Activated T-cell treated with anti-CD3 and anti-CD28 coated beads for 4 hours (primary cell): ENCODE data around the gene SEMA3E.

Experiments used
- DNase-seq: peaks from one replicate; pipeline ENCODE4 v3.0.0-alpha.2; 2020

Gene SEMA3E

DNA sequence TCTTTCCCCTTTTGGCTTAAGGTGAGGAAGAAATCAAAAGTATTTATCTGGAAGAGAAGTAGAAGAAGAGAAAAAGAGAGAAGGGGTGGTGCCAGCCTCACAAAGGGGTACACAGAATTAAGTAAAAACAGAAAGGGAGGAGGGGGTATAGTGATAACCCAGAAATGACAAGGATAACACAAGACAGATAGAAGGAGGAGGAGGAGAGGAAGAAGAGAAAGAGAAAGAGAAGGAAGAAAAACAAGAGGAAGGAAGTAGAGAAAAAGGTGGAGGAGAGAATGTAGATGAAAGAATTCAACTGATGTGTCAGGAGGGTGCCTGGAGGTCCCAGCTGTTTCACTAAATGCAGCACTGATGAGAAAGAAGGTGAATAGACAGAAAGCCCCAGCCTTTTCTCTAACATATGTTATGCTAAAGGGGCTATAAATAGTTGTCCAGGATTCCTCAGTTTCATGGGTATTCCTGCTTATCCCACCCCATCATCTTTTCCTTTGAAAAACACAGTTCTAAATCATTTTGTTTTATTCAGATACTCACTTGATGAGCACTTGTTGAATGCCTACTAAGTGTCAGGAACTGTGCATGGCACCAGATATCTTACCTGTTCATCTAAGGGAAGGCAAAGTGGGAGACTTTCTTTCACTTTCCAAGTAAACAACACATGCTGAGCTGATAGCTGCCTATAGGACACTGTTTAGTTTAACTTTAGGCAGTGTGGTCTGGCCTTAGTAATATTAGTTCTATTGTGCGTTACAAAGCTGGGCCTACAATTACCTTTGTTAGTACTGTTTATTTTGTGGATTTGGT is 8.0 kb downstream of the SEMA3E start:
- no peak for DNase-seq

DNA sequence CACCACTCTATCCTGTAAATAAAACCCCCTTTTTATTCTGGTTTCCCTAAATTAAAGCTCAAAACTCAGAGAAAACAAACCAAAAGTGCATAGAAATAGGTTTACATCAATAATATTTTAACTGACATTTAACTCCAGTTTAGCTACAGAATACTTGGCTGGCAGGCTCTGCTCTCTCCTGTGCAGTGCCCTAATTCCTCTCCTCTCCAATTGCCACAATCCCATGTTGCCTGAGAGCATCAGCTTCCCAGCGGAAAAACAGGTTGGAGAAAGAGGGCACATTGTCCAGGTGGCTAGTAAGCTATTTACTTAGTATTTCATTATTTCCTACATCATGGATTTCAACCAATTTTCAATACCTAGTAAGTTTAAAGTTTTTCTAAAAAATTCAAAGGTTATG is 8.7 kb downstream of the SEMA3E start:
- DNase-seq = no peak

DNA sequence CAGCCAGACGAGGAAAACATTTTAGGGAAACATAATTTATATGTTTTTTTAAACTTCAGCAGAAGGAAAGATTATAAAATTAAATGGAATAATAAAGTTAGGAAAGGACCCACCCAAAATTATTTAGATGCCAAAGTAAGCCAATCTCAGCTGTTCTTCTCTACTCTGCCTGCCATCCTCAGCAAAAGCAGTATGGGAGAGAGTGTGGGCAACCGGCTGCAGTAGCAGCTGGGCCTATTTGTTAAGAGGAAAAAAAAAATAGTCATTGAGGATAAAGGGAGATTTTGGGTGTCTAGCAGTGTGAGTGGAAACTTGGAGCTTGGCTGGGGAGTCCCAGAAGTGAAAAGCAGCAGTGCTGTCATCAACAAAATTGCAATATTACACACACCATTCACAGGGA is 15.4 kb downstream of the SEMA3E start:
- DNase-seq = no peak

DNA sequence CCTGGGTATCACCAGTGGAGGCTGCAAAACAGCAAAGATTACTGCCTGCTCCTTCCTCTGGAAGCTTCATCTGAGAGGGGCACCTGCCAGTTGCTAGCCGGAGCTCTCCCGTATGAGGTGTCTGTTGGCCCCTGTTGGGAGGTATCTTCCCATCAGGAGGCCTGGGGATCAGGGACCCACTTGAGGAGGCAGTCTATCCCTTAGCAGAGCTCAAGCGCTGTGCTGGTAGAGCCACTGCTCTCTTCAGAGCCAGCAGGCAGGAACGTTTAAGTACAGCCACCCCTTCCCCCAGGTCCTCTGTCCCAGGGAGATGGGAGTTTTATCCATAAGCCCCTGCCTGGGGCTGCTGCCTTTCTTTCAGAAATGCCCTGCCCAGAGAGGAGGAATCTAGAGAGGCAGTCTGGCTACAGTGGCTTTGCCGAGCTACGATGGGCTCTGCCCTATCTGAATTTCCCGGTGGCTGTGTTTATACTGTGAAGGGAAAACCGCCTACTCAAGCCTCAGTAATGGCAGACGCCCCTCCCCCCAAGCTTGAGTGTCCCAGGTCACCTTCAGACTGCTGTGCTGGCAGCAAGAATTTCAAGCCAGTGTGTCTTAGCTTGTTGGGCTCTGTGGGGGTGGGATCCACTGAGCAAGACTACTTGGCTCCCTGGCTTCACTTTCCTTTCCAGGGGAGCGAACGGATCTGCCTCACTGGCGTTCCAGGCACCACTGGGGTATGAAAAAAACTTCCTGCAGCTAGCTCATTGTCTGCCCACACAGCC is 19.6 kb downstream of the SEMA3E start:
- no peak for DNase-seq

DNA sequence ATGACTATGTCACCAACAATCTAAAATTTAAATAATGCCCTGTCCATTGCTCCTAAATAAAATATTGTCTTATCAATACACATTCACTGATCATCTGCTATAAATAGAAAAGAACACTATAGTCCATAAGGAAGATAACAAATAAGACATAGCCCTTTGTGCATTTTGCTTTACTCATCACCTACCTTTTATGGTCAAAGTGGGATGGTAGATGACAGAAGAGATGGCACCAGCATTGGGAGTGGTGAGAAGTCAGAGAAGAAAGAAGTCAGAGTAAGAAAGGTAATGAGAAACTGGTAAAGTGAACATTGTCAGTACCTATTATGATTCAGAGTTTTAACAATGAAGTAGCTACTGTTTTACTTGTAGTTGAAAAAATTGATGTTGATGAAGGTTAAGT is 31.1 kb downstream of the SEMA3E start:
- no peak for DNase-seq

DNA sequence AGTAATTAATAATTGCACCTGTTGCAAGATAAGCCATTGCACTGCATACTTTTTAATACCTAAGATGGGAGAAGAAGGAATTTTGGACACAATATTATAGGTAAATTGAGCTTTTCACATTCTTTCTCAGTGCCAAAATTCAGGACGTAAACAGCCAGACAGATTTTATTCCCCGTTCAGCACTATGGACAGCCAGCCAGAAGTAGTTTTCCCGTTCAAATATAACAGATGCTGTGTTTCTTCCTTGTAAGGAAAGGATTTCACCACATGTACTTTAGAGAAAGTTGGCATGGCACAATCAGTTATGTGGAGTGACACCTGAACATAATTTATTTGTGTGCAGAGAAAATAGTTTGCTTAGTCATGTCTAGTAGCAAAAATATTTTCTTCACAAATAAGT is 34.8 kb downstream of the SEMA3E start:
- no peak for DNase-seq

DNA sequence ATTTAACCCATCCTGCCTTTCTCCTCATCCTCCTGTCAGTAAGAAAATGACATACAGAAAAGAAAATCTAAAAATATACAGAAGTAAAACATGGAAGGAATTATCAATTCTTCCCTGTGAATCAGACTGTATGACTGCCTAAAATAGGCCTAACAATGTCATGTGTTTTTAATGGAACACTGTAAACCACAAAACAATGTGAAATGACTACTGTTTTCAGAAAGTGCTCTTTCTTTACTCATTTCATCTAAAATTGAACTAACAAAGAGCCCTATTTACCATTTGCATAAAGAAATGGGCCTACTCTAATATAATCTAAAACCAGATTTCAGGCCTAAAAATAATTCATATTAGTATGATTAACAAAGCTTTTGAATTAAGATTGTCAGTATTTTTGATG is 35.7 kb downstream of the SEMA3E start:
- no peak for DNase-seq

DNA sequence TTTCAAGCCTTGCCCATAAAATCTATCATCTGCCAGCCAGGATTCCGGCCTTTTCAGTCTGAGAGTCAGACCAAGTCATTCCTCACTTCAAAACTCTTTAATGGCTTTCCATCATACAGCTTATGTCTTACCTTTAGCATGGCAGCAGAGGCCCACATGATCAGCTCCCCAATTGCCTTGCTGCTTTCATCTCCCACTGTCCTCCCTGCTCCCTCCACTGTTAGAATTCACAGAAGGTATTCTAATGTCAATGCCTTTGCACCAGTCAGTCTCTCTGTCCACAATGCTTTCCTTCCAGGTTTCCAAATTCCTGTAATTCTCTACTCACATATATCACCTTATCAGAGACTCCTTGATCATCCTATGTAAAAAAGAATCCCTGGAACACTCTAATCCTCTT is 37.2 kb downstream of the SEMA3E start:
- DNase-seq = no peak

DNA sequence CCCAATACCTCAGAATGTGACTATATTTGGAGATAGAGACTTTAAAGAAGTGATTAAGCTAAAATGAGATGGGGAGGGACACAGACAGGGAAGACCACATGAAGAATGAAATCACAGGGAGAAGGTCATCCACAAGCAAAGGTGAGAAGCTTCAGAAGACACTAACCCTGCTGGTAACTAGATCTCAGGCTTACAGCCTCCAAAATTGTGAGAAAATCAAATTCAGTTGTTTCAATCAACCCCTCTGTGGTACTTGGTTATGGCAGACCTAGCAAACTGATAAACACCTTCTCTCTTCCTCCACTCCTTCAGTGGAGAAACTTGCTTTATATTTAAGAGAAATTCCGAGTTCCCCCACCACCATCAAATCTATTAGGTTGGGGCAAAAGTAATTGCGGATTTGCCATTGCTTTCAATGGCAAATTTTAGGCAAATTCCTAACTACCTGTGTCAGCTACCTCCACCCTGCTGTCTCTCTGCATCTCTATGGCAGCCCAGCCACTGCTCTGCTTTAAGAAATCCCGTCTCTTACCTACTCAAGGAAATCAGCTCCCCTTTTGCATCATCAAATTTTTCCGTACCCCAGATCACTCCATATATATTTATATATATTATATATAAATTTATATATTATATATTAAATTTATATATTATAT is 38.2 kb downstream of the SEMA3E start:
- no peak for DNase-seq

DNA sequence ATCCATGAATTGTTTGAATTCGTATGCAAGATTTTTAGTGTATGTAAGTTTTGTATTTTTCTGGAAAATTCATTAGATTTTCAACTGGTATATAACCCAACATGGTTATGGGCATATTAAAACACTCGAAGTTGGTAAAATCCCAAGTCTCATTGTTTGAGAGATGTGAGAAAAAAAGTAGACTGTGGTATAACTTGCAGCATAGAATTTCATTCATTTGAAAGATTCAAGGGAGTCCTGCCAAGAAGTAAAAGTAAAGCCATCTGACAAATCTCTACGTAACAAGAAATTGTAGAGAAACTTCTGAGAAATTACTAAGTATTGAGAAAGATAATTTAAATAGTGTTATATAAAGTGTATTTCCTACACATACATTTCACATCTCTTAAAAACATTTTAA is 40.2 kb downstream of the SEMA3E start:
- no peak for DNase-seq

DNA sequence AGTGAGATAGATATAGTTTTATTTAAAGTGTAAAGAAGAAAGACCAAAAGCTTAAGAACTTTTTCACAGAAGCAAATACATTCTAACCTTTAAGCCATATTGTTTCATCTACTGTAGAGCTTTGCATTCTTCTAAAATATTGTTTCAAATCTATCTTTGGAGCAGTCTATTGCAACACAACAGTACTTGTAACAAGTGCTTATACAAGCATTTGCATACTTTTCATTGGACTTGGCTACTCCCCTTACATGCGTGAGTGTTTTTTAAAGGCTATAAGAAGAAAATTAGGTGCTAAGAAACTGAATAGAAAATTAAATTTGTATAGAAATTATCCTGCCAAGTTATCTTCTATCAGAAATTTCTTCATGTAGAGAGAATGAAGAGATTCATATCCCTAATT is 45.3 kb downstream of the SEMA3E start:
- no peak for DNase-seq

DNA sequence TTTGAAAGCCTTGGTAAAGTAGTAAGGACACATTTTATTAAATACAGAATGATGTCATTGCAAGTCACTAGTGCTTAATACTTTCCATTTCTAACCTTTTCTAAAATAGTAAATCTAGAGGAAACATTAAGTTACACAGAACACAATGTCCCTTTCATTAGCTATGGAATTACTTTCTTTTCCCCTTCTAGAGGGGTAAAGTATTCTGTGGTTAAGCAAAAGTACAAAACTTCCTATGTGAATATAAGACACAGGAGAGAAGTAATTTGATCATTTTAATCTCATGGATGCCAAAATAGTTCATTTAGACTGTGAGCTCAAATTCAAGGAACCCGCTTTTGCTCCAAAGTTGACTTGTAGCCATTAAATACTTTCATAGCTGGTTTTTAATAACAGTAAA is 49.8 kb downstream of the SEMA3E start:
- DNase-seq = no peak

DNA sequence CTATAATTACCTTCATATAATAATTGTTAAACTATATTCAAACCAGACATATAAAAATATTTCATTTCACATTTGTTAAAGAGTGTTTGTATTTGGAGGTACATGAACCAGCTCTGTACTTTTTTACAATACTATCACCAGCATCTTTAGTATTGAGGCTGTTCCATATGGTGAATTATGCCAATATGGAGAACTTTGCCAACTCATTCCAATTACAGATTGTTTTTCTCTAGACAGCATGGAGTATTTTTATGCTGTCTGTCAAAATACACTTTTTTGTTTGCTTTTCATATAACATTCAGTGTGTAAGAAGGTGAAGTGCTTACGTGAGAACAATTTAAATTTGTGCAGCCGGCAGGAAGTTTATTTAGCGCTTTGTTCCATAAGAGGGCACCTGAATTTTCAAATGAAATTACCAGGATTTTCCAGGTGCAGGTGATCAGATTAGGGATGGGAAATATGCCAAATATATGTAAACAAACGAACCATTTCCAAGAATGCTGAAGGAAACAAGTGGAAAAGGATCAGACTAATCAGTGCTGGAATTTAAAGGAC is 54.9 kb downstream of the SEMA3E start:
- DNase-seq = no peak

DNA sequence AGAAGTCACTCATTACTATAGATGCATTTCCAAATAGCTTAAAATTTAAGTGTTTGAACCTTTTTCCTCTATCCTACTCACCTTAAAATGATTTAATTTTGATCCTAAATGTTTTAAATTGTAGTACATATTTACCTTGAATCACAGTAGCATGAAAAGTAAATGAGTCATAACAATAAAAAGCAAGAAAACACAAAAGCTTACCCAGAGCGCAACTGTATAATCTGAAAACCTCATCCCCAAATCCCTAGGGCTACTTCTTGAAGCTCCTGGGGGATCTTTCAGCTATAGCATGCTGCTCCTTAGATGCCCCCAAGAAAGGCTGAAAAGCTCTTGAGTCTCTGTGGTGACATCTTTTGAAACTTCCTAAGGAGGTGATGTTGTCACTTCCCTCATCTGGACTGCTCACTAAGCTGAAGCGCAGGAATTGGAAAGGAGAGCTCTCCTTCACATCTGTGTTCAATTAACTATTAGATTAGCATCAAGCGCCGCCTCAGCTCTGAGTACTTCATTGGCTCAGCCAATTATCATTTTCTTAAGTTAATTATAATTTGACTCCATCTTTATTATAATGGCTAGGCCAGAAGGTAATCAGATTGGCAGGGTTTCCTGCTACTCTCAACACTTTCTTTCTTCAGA is 60.2 kb downstream of the SEMA3E start:
- no peak for DNase-seq

DNA sequence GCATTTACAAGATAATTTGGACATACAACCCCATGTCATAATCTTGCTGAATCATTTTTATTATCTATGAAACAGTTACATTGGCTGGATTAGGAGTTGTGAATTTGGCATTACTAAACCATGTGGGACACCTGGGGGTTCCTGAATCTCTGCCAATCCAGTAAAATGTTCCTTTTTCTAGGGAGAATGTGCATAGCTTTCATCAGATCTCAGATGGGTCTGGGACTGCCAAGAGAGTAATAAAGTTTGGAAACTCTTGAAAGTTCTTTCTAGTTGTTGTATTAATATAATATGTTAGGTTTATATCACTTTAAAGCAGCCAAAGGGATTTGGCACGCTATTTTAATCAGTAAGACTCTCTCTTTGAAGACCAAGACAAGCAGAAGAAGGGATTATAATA is 62.7 kb downstream of the SEMA3E start:
- no peak for DNase-seq

DNA sequence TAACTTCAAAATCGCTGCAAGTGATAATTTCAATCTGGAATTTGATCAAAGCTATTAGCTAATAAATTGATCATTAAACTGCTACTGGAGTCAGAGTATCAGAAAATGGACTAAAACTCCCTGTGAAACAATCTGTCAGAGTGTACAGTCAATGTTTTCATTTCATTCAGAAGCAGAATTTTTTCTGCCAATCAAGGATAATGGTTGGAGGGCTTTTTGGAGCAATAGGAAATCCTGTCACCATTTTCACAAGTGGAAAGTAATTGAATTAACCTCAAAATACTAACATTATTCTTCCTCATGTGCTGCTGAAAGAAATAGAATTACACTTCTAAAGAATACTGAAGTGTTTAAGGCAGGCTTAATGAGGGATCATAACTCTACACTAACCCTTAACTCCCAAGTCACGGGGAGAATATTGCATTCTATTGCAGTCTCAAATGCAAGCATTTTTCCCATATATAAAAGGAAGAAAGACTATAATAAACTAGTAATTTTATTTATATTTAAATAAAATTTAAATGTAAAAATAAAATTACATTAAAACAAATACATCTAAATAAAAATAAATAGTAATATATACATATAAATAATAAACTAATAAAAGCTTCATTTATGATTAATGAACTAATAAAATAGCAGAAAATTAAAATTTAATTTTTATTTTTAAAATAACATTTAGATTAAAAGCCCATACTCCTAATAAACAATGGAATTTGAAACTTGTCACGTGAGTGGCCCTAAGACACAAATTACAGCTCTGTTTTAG is 67.1 kb downstream of the SEMA3E start:
- no peak for DNase-seq

DNA sequence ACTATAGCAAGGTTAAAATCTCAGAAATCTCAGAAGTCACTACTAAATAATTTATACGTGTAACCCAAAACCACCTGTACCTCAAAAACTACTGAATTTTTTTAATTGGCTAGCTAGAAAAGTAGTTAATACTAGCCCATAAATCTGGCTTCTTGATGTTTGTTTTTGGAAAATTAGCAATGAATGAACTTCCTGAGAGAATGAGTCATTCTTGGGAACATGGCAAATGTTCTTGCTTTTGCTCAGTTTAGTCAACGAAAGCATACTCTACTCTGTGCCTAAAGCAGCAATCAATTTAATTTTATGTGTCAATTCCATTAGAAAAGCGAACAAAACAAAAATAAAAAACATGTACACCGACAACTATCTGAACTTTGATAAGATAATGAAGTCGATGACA is 69.2 kb downstream of the SEMA3E start:
- no peak for DNase-seq

DNA sequence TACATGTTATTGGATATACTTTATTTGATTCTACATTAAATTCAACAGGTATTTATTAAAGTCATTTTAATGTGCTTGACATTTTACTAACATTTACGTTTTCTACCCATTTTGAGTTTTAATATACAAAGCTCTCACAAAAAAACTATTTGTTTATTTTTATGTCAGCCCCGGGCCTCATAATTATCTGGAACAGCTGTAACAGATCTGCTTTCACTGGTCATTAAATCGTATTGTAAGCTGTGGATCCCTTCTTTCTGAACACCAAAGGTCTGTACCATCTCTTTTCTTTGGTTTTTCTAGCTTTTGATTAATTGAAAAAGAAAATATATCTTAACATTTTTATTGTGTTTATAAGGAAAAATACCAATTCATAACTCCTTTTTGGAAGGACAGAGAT is 73.5 kb downstream of the SEMA3E start:
- no peak for DNase-seq

DNA sequence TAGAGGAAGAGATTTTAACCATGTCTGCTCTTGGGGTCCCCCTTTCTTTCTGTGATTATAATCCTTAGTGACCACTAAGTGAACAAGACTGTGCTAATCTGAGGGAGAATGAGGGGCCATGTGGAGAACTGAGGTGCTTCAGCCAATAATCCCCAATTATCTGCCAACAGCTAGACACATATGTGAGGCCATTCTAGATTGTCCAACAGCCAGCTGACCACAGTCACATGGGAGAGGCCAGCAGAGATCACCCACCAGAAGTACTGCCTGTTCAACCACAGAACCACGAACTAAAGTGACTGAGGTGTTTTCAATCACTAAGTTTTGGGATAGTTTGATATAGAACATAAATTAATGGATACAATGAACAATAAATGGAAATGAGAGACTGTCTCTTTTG is 74.3 kb downstream of the SEMA3E start:
- no peak for DNase-seq

DNA sequence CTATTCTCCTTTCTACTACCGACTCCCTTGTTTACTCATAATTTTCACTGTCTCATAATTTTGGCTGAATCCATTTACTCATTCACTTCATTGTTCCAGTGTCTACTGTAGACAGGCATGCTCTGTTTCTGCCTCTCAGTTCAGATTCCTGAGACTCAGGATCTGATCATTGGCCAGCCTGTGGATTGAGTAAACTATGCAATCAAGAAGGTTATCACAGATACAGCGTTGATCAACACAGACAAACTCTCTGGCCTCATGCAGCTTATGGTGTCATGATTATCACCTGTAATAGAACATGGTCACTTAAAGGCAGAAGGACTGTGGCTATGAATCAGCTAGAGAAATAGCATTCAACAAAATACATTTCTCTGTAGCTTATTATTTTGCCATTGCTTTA is 86.0 kb downstream of the SEMA3E start:
- DNase-seq = no peak

DNA sequence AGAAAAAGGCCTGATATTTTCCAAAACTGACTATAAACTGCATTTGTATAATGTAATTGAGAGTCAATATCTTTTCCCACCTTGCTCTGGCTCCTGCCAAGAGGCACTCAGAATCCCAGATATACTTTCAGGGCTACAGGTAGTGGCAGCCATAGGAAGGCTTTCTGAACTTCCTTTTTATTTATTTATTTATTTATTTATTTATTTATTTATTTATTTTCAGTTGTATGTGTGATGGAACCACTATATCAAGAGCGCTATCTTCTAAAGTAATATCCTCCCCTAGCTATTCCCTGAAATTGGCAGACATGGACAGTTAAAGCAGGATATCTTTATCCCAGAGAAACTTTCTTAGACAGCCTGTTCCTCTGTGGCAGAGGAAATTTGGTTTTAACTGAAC is 86.7 kb downstream of the SEMA3E start:
- DNase-seq = no peak

DNA sequence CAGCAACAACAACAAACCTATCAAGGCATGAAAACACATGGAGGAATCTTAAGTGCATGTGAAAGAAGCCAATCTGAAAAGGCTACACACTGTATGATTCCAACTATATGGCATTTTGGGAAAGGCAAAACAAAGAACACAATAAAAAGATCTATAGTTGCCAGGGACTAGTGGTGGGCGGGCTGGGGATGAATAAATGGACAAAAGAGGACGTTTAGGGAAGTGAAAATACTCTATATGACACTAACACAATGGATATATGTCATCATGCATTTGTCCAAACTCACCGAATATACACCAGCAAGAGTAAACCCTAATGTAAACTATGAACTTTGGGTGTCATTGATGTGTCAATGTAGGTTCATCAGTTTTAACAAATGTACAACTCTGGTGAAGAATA is 89.1 kb downstream of the SEMA3E start:
- no peak for DNase-seq
